ENCODE results near the gene CCDC43. TPM values are rescaled to one million over a fixed set of nuclear protein-coding genes. Genes with fewer than 3 reads are reported as not detected.

The CCDC43 gene
- total RNA-seq, 1 experiment from 2014 or later: 33.0 TPM

DNA sequence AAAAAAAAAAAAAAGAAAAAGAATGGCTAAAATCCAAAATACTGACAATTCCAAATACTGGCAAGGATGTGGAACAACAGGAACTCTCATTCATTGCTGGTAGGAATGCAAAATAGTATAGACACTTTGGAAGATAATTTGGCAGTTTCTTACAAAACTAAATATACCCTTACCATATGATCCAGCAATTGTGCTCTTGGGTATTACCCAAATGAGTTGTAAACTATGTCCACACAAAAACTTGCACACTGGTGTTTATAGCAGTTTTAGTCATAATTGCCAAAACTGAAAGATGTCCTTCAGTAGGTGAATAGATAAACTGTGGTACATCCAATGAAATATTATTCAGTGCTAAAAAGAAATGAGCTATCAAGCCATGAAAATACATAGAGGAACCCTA, 41.8 kb downstream of the CCDC43 start:
- TF ChIP-seq TCF7L2 (IDR thresholded peaks at IDR 0.05; ENCODE audit: borderline replicate concordance, extremely low read depth, insufficient read depth, insufficient read length): no peak
- no peak for TF ChIP-seq CEBPB (IDR thresholded peaks at IDR 0.05; ENCODE audit: low read depth)
- TF ChIP-seq JUND (IDR thresholded peaks at IDR 0.05): no peak
- TF ChIP-seq, protein P1, sequence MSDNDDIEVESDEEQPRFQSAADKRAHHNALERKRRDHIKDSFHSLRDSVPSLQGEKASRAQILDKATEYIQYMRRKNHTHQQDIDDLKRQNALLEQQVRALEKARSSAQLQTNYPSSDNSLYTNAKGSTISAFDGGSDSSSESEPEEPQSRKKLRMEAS (IDR thresholded peaks at IDR 0.05): no peak
- no peak for TF ChIP-seq ELF1 (IDR thresholded peaks at IDR 0.05; ENCODE audit: borderline replicate concordance, low read depth)
- TF ChIP-seq REST (IDR thresholded peaks at IDR 0.05; ENCODE audit: low read depth): no peak
- no peak for TF ChIP-seq SP1 (IDR thresholded peaks at IDR 0.05; ENCODE audit: low read depth)
- TF ChIP-seq, protein P2, sequence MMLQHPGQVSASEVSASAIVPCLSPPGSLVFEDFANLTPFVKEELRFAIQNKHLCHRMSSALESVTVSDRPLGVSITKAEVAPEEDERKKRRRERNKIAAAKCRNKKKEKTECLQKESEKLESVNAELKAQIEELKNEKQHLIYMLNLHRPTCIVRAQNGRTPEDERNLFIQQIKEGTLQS (IDR thresholded peaks at IDR 0.05): no peak
- no peak for TF ChIP-seq YY1 (IDR thresholded peaks at IDR 0.05; ENCODE audit: extremely low read depth, insufficient replicate concordance, low read depth, low read length)
- no peak for TF ChIP-seq EZH2 (IDR thresholded peaks at IDR 0.05)
- no peak for TF ChIP-seq EGR1 (IDR thresholded peaks at IDR 0.05; ENCODE audit: low read depth)
- TF ChIP-seq RAD21 (IDR thresholded peaks at IDR 0.05; ENCODE audit: low read depth): no peak
- TF ChIP-seq, protein P3, sequence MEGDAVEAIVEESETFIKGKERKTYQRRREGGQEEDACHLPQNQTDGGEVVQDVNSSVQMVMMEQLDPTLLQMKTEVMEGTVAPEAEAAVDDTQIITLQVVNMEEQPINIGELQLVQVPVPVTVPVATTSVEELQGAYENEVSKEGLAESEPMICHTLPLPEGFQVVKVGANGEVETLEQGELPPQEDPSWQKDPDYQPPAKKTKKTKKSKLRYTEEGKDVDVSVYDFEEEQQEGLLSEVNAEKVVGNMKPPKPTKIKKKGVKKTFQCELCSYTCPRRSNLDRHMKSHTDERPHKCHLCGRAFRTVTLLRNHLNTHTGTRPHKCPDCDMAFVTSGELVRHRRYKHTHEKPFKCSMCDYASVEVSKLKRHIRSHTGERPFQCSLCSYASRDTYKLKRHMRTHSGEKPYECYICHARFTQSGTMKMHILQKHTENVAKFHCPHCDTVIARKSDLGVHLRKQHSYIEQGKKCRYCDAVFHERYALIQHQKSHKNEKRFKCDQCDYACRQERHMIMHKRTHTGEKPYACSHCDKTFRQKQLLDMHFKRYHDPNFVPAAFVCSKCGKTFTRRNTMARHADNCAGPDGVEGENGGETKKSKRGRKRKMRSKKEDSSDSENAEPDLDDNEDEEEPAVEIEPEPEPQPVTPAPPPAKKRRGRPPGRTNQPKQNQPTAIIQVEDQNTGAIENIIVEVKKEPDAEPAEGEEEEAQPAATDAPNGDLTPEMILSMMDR (IDR thresholded peaks at IDR 0.05 in 2 of 3, conservative IDR thresholded peaks at IDR 0.05 in 1 of 3; ENCODE audit: borderline replicate concordance in 1 of 3, insufficient read depth in 1 of 3, low read depth in 2 of 3, low read length in 2 of 3): no peak
- TF ChIP-seq CBX3 (IDR thresholded peaks at IDR 0.05; ENCODE audit: low read depth): no peak
- TF ChIP-seq POLR2A (IDR thresholded peaks at IDR 0.05; ENCODE audit: borderline replicate concordance, extremely low read depth, insufficient read depth, insufficient read length): no peak
- Histone ChIP-seq H3K9me3 (ENCODE audit: control insufficient read depth in 1 of 2, insufficient read depth in 1 of 2, low read depth in 1 of 2, low read length in 2 of 2) (no peaks in the 10 kb centered on the region), H3K27ac (ENCODE audit: low read depth, low read length) (no peak overlapping the region), H3K4me3 (replicated peaks in 1 of 2; ENCODE audit: low read depth in 1 of 2, low read length in 2 of 2) (no peak overlapping the region), H3K36me3 (ENCODE audit: control insufficient read depth in 1 of 2, insufficient read depth in 2 of 2, low read length in 2 of 2) (no peaks in the 10 kb centered on the region), H3K79me2 (ENCODE audit: insufficient read depth, low read length) (no peaks in the 10 kb centered on the region), H3K9me2 (ENCODE audit: insufficient read depth) (no peaks in the 10 kb centered on the region), H3K4me1 (ENCODE audit: control insufficient read depth in 1 of 2, insufficient read depth in 2 of 2, low read length in 2 of 2) (no peaks in the 10 kb centered on the region), H3K27me3 (ENCODE audit: insufficient read depth, low read length) (no peaks in the 10 kb centered on the region), H4K20me1 (ENCODE audit: insufficient read depth) (no peaks in the 10 kb centered on the region), H2AFZ (ENCODE audit: low read depth, low read length, poor library complexity, severe bottlenecking) (no peak overlapping the region), H3K4me2 (ENCODE audit: low read length) (no peak overlapping the region), H3K9ac (ENCODE audit: low read length) (no peak overlapping the region)
- DNase-seq (ENCODE audit: low read depth, low spot score) (no peak), ATAC-seq (no peak)
- intact Hi-C loops (cut with micrococcal nuclease): no loop called here
- ChIA-PET RAD21 (ENCODE audit: low non-redundant PET in 1 of 2, low total read pairs in 2 of 2, uncharacterized antibody in 2 of 2, unreplicated experiment in 2 of 2) (no interaction called here), CTCF (no interaction called here), POLR2A (no interaction called here)
- no TSS peak for BruUV-seq (replicated peaks)

Measured in HCT116 (cell line).